HepG2 (cell line): ENCODE measurements around the gene STARD13. TPM values are rescaled to one million over a fixed set of nuclear protein-coding genes. Genes with fewer than 3 reads are reported as not detected.

Source experiments
- ATAC-seq: fragments of 200-7000 bp; cut with Tn5 transposase; 3 replicates; pipeline ENCODE4 v1.9.1; 2020; ENCODE audit warnings: mild to moderate bottlenecking, moderate library complexity
- BruUV-seq: library from RNA; stranded (reverse); fragments of 400-500 nt; replicated peaks from 2 replicates; lab custom pipeline; 2021; lab: Mats Ljungman, UMichigan
- CTCF ChIA-PET: fragments of 300-600 bp; formaldehyde crosslinking; extraction: SDS; loops from one replicate; lab custom pipeline; 2021; ENCODE audit warnings: low total read pairs, inconsistent platforms, low intra/inter-chr PET ratio; lab: Yijun Ruan, JAX
- POLR2A ChIA-PET: fragments of 350-600 bp; sonication (Branson Sonifier 250); formaldehyde crosslinking; loops from one replicate; lab custom pipeline; 2020; ENCODE audit warnings: antibody characterized with exemption, inconsistent platforms; lab: Yijun Ruan, JAX
- DNase-seq: peaks from one replicate; pipeline ENCODE4 v3.0.0-alpha.2; 2015; ENCODE audit warnings: low spot score
- FAIRE-seq: peaks from 3 replicates; lab custom pipeline; 2011; peaks lifted over from hg19 to GRCh38; lab: Jason Lieb, UNC
- H2AFZ ChIP-seq: one replicate; pipeline ENCODE4 v1.6.1; 2011; ENCODE audit warnings: low read length, inconsistent platforms
- H3K27ac ChIP-seq: fragments of 300-600 bp; 3 replicates; pipeline ENCODE4 v1.8.0; 2011; ENCODE audit warnings: mixed run types, mild to moderate bottlenecking, mixed read lengths, low read length, inconsistent platforms; ENCODE audit not compliant: insufficient read depth; ENCODE audit errors: extremely low read length
- H3K27me3 ChIP-seq, 2 experiments: fragments of 200-600 bp in 1 of 2; 2 replicates in 1 of 2; 3 replicates in 1 of 2; pipeline versions ENCODE4 v1.6.0 to v1.8.0; 2011; ENCODE audit warnings: low read length in 2 of 2, mild to moderate bottlenecking in 2 of 2, moderate library complexity in 2 of 2, inconsistent platforms in 1 of 2; ENCODE audit not compliant: insufficient read depth in 2 of 2, control insufficient read depth in 1 of 2
- H3K36me3 ChIP-seq, 2 experiments: fragments of 200-600 bp in 1 of 2; replicated peaks in 1 of 2; 2 replicates in 1 of 2; 3 replicates in 1 of 2; pipeline versions ENCODE4 v1.5.1 to v1.8.0; 2011; ENCODE audit warnings: low read length in 2 of 2, inconsistent platforms in 1 of 2; ENCODE audit not compliant: insufficient read depth in 2 of 2, control insufficient read depth in 1 of 2
- H3K4me1 ChIP-seq: 2 replicates; pipeline ENCODE4 v1.5.1; 2012; ENCODE audit warnings: low read length, inconsistent platforms; ENCODE audit not compliant: insufficient read depth
- H3K4me2 ChIP-seq: 2 replicates; pipeline ENCODE4 v1.6.0; 2011; ENCODE audit warnings: low read depth, low read length, inconsistent platforms
- H3K4me3 ChIP-seq, 3 experiments: fragments of 200-600 bp in 1 of 3; sonication (generic), shearing (Covaris generic) in 1 of 3; replicated peaks in 1 of 3; 2 replicates each; pipeline ENCODE4 v1.5.1; 2011 to 2016; ENCODE audit warnings: low read length in 3 of 3, inconsistent platforms in 2 of 3, low read depth in 2 of 3, mild to moderate bottlenecking in 2 of 3, control low read depth in 1 of 3, mixed read lengths in 1 of 3; ENCODE audit not compliant: insufficient read depth in 1 of 3
- H3K79me2 ChIP-seq: one replicate; pipeline ENCODE4 v1.6.1; 2011; ENCODE audit warnings: low read length, inconsistent platforms; ENCODE audit not compliant: insufficient read depth
- H3K9ac ChIP-seq: 2 replicates; pipeline ENCODE4 v1.6.0; 2011; ENCODE audit warnings: mild to moderate bottlenecking, low read depth, low read length, inconsistent platforms; ENCODE audit not compliant: insufficient read depth
- H3K9me3 ChIP-seq: 2 replicates; pipeline ENCODE4 v1.5.1; 2012; ENCODE audit warnings: mild to moderate bottlenecking, low read length
- H4K20me1 ChIP-seq: 2 replicates; pipeline ENCODE4 v1.6.0; 2011; ENCODE audit warnings: inconsistent platforms, mild to moderate bottlenecking, low read length, moderate library complexity; ENCODE audit not compliant: insufficient read depth
- ATF1 ChIP-seq: IDR thresholded peaks from 2 replicates; pipeline ENCODE4 v1.6.1; 2016; ENCODE audit warnings: mild to moderate bottlenecking, control low read depth
- CSRNP2 ChIP-seq: sonication (generic); formaldehyde crosslinking; conservative IDR thresholded peaks from 2 replicates; pipeline ENCODE4 v1.8.0; 2022; ENCODE audit warnings: low read depth, missing genetic modification reagents
- FOSL2 ChIP-seq: sonication (generic); formaldehyde crosslinking; IDR thresholded peaks from 2 replicates; pipeline ENCODE4 v1.4.0; 2020; ENCODE audit warnings: missing genetic modification reagents
- FOXJ3 ChIP-seq: sonication (generic); formaldehyde crosslinking; IDR thresholded peaks from 2 replicates; pipeline ENCODE4 v1.4.0; 2020; ENCODE audit warnings: missing genetic modification reagents, mild to moderate bottlenecking, borderline replicate concordance
- HDAC1 ChIP-seq: sonication (generic); formaldehyde crosslinking; IDR thresholded peaks from 2 replicates; pipeline ENCODE4 v1.5.1; 2020; ENCODE audit warnings: mild to moderate bottlenecking, missing genetic modification reagents
- MTA1 ChIP-seq: sonication (generic); formaldehyde crosslinking; IDR thresholded peaks from 2 replicates; pipeline ENCODE4 v1.4.0; 2020; ENCODE audit warnings: missing genetic modification reagents, mild to moderate bottlenecking, borderline replicate concordance
- USF2 ChIP-seq, 2 experiments: sonication (generic) in 1 of 2; formaldehyde crosslinking in 1 of 2; IDR thresholded peaks; 2 replicates each; pipeline versions ENCODE4 v1.5.1 to v1.6.1; 2011 to 2020; ENCODE audit warnings: borderline replicate concordance in 1 of 2, low read depth in 1 of 2, low read length in 1 of 2, mild to moderate bottlenecking in 1 of 2, missing genetic modification reagents in 1 of 2, moderate library complexity in 1 of 2
- XBP1 ChIP-seq: sonication (generic); formaldehyde crosslinking; IDR thresholded peaks from 2 replicates; pipeline ENCODE4 v1.5.0; 2020; ENCODE audit warnings: missing genetic modification reagents
- ZNF572 ChIP-seq: sonication (generic); formaldehyde crosslinking; IDR thresholded peaks from 2 replicates; pipeline ENCODE4 v1.5.1; 2020; ENCODE audit warnings: mild to moderate bottlenecking, missing genetic modification reagents
- ZNF644 ChIP-seq: IDR thresholded peaks from 2 replicates; pipeline ENCODE4 v1.6.1; 2016; ENCODE audit warnings: low read depth
- ZNF746 ChIP-seq: sonication (generic); formaldehyde crosslinking; IDR thresholded peaks from 2 replicates; pipeline ENCODE4 v1.8.0; 2022; ENCODE audit warnings: mild to moderate bottlenecking, missing genetic modification reagents
- WGBS: methylation state at CpG from one replicate; pipeline ENCODE4 v1.1.6; 2017; ENCODE audit warnings: low lambda C conversion rate; 5-methylcytosine and 5-hydroxymethylcytosine counted together
- in situ Hi-C: cut with HindIII; loops from 2 replicates; pipeline ENCODE4 v1.10.0; 2017; ENCODE audit warnings: low pct_unique_long_range_greater_than_20kb; ENCODE audit not compliant: extremely low pct_ligation_motif_present
- intact Hi-C: fragments of 100-400 bp; cut with micrococcal nuclease; formaldehyde crosslinking; loops from one replicate; pipeline ENCODE4 v1.10.0; 2022; ENCODE audit not compliant: unreplicated experiment
- polyA plus RNA-seq, 8 experiments: library from polyadenylated mRNA; depleted of rRNA in 3 of 8; stranded (reverse) in 7 of 8; unstranded in 1 of 8; fragments of >200 nt; fragmentation: Illumina TruSeq in 4 of 8; extraction: Trizol in 4 of 8; gene quantifications; 2 replicates each; pipeline versions ENCODE4 v1.2.1 to v1.2.3, GENCODE V29; 2011 to 2016; ENCODE audit warnings: low read depth in 4 of 8, missing spikeins in 1 of 8, mixed read lengths in 1 of 8; ENCODE audit not compliant: insufficient read depth in 1 of 8
- total RNA-seq, 5 experiments: library from RNA; depleted of rRNA; stranded (reverse); fragments of >200 nt; fragmentation: Illumina TruSeq; extraction: Trizol; gene quantifications; 2 replicates each; pipeline ENCODE4 v1.2.3, GENCODE V29; 2016; ENCODE audit warnings: low read depth in 1 of 5
- TF ChIP-seq, protein P1 (sequence below): sonication (generic); formaldehyde crosslinking; IDR thresholded peaks from 2 replicates; pipeline ENCODE4 v1.4.0; 2020; ENCODE audit warnings: missing genetic modification reagents, mild to moderate bottlenecking, borderline replicate concordance
- TF ChIP-seq, protein P2 (sequence below): sonication (generic); formaldehyde crosslinking; IDR thresholded peaks from 2 replicates; pipeline ENCODE4 v1.8.0; 2022; ENCODE audit warnings: mild to moderate bottlenecking, missing genetic modification reagents, moderate library complexity
- TF ChIP-seq, protein P3 (sequence below): sonication (generic); formaldehyde crosslinking; IDR thresholded peaks from 2 replicates; pipeline ENCODE4 v1.4.0; 2020; ENCODE audit warnings: missing genetic modification reagents

STARD13 gene
- total and polyA plus RNA-seq, 2 of the 13 experiments (the other 11 are each of a cell fraction or from before 2014, with no cell fraction given) = 12.8 to 14.3 TPM

DNA sequence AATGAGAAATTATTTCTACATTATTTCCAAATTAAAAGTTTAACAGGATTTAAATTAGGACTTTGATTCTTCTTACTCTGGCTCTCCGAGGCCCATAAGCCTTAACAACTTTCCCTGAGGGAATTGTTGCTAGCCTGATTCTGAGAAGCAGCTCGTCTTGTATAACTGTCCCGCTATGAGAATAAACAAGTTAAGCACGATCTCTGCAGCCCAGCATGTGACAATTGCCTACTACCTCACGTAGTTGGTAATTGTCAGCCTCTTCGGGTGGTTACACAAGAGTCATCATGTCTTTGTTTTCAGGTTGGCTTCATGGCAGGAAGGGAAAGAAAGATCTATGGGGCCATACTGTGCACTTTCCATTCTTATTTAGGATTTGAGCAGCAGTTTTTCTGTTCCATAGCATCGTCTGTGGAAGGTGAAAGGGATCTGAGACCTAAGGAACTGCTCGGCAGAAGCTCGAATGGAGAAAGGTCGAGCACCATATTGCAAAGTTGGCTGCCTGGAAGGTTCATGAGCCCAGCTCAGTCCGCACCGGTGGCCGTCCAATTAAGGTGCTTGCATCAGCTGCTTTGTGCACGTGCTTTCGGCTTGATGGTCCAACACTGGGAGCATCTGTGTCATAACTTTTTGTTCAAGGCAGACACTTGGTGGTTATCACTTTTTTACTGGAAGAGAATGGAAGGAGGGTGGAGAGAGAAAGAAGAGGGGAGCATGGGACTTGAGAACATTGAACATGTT is 1.8 kb upstream of the STARD13 start (continued):
- TF ChIP-seq, protein P1, sequence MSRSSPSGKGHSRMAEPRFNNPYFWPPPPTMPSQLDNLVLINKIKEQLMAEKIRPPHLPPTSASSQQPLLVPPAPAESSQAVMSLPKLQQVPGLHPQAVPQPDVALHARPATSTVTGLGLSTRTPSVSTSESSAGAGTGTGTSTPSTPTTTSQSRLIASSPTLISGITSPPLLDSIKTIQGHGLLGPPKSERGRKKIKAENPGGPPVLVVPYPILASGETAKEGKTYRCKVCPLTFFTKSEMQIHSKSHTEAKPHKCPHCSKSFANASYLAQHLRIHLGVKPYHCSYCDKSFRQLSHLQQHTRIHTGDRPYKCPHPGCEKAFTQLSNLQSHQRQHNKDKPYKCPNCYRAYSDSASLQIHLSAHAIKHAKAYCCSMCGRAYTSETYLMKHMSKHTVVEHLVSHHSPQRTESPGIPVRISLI (CRISPR knock-in tag) = no peak
- no peak for TF ChIP-seq ZNF572
- TF ChIP-seq, protein P2, sequence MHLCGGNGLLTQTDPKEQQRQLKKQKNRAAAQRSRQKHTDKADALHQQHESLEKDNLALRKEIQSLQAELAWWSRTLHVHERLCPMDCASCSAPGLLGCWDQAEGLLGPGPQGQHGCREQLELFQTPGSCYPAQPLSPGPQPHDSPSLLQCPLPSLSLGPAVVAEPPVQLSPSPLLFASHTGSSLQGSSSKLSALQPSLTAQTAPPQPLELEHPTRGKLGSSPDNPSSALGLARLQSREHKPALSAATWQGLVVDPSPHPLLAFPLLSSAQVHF (CRISPR knock-in tag) = no peak
- no peak for TF ChIP-seq HDAC1 (CRISPR knock-in tag)
- TF ChIP-seq ZNF746 = no peak
- no peak for TF ChIP-seq XBP1 (CRISPR knock-in tag)
- no peak for TF ChIP-seq FOXJ3 (CRISPR knock-in tag)
- no peak for TF ChIP-seq MTA1 (CRISPR knock-in tag)
- TF ChIP-seq ZNF644 (CRISPR knock-in tag) = no peak

- ChIA-PET POLR2A (interaction anchor here (0.8 to 2.3 kb wide), 16 partner anchors 9 to 257 kb away, joined by 3 to 26 read pairs (median 5); no protein-coding TSS in a partner anchor), CTCF (no interaction called here)
- ATAC-seq (peak; percentile 17), DNase-seq (no peak), FAIRE-seq (peak; percentile 12)
- Histone ChIP-seq H3K4me3 (peak overlapping the region; percentile 84 to 96 (median 86); a peak in 4 of 6 replicates), H2AFZ (peak overlapping the region; percentile 75), H3K9ac (peak overlapping the region; percentile 83), H3K36me3 (no peaks in the 10 kb centered on the region), H3K27ac (peak overlapping the region; percentile 85), H3K4me2 (peak overlapping the region; percentile 85), H4K20me1 (no peaks in the 10 kb centered on the region), H3K4me1 (peaks cover 35% of the 10 kb centered on the region), H3K9me3 (no peaks in the 10 kb centered on the region), H3K79me2 (peaks cover 43% of the 10 kb centered on the region), H3K27me3 (peaks cover 0 to 5% of the 10 kb centered on the region in 2 experiments; a peak in 1 of 5 replicates)
- in situ Hi-C loops = no loop called here
- TSS peak; percentile 99 for BruUV-seq
- WGBS = 29% methylated on average over 5 of the region's 5 CpGs
- intact Hi-C loops = no loop called here
- TF ChIP-seq, protein P3, sequence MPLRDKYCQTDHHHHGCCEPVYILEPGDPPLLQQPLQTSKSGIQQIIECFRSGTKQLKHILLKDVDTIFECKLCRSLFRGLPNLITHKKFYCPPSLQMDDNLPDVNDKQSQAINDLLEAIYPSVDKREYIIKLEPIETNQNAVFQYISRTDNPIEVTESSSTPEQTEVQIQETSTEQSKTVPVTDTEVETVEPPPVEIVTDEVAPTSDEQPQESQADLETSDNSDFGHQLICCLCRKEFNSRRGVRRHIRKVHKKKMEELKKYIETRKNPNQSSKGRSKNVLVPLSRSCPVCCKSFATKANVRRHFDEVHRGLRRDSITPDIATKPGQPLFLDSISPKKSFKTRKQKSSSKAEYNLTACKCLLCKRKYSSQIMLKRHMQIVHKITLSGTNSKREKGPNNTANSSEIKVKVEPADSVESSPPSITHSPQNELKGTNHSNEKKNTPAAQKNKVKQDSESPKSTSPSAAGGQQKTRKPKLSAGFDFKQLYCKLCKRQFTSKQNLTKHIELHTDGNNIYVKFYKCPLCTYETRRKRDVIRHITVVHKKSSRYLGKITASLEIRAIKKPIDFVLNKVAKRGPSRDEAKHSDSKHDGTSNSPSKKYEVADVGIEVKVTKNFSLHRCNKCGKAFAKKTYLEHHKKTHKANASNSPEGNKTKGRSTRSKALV (CRISPR knock-in tag) = 0 out of 2 replicates have a peak, but pooled peaks have one; percentile 7
- TF ChIP-seq USF2 (IDR thresholded peaks at IDR 0.05; ENCODE audit: low read depth, low read length) (0 out of 2 replicates have a peak, but pooled peaks have one; percentile 17), USF2 (CRISPR knock-in tag; IDR thresholded peaks at IDR 0.05; ENCODE audit: borderline replicate concordance) (no peak), ATF1 (0 out of 2 replicates have a peak, but pooled peaks have one; percentile 3), FOSL2 (CRISPR knock-in tag) (no peak), CSRNP2 (CRISPR knock-in tag) (no peak)
These were observed 573 bp upstream of the STARD13 start for GRCh38 chr13:33286128-33286527.
